Adrenal gland (tissue), 12 donors: ENCODE measurements around the gene BIRC7. TPM values are rescaled to one million over a fixed set of nuclear protein-coding genes. Genes with fewer than 3 reads are reported as not detected.

ENCODE experiments used
- DNase-seq, 7 donors: peaks; one replicate each; pipeline ENCODE4 v3.0.0-alpha.2; 2019 to 2020
- H3K27ac ChIP-seq, 5 donors: fragments of 200-600 bp; sonication (generic) in 4 of 5; 1 replicate in 3 of 5; 2 replicates in 2 of 5; pipeline versions ENCODE4 v1.5.1 to v1.8.0; 2016 to 2020; ENCODE audit warnings: mild to moderate bottlenecking in 1 of 5
- H3K27me3 ChIP-seq: fragments of 200-600 bp; 2 replicates; pipeline ENCODE4 v1.8.0; 2021
- H3K36me3 ChIP-seq, 2 donors: fragments of 200-600 bp; replicated peaks in 1 of 2; 1 replicate in 1 of 2; 2 replicates in 1 of 2; pipeline versions ENCODE4 v1.5.1 to v1.8.0; 2018 to 2022
- H3K4me1 ChIP-seq, 2 donors: fragments of 200-600 bp; replicated peaks in 1 of 2; 1 replicate in 1 of 2; 2 replicates in 1 of 2; pipeline versions ENCODE4 v1.5.1 to v1.8.0; 2018 to 2021
- H3K4me3 ChIP-seq, 4 donors: fragments of 200-600 bp; sonication (generic) in 3 of 4; one replicate each; pipeline ENCODE4 v1.5.1; 2016 to 2018
- H3K9me3 ChIP-seq, 3 donors: fragments of 200-600 bp; sonication (generic) in 1 of 3; replicated peaks in 1 of 3; 1 replicate in 2 of 3; 2 replicates in 1 of 3; pipeline versions ENCODE4 v1.5.1 to v1.8.0; 2016 to 2021
- CTCF ChIP-seq, 6 experiments: fragments of 450-650 bp in 4 of 6; fragments of 200-600 bp in 2 of 6; sonication (generic) in 1 of 6; IDR thresholded peaks; 1 replicate in 5 of 6; 2 replicates in 1 of 6; pipeline versions ENCODE4 v1.5.1 to v1.8.0; 2016 to 2021; ENCODE audit warnings: antibody characterized with exemption in 6 of 6, mild to moderate bottlenecking in 2 of 6, moderate library complexity in 1 of 6
- POLR2A ChIP-seq, 2 donors: fragments of 450-650 bp; IDR thresholded peaks; one replicate each; pipeline ENCODE4 v1.6.1; 2017; ENCODE audit warnings: antibody characterized with exemption in 2 of 2, mild to moderate bottlenecking in 2 of 2, moderate library complexity in 1 of 2
- WGBS, 4 donors: extraction: QIAGEN DNeasy Blood & Tissue Kit in 2 of 4; methylation state at CpG; one replicate each; pipeline versions ENCODE4 v1.1.5 to v1.1.7; 2013 to 2017; 5-methylcytosine and 5-hydroxymethylcytosine counted together
- intact Hi-C, 2 donors: fragments of 100-400 bp; cut with DNase I; formaldehyde crosslinking; loops; one replicate each; pipeline versions ENCODE4 v1.14.1 to v1.15.0; 2022 to 2023
- polyA plus RNA-seq, 3 donors: library from polyadenylated mRNA; stranded (reverse); fragments of 200-250 nt in 2 of 3; fragments of 350-450 nt in 1 of 3; fragmentation: Illumina TruSeq in 1 of 3; extraction: RNeasy Lipid Tissue Mini Kit (QIAGEN cat#74804) in 1 of 3; gene quantifications; one replicate each; pipeline ENCODE4 v1.2.3, GENCODE V29; 2013 to 2014
- total RNA-seq, 9 donors: library from RNA; depleted of rRNA in 4 of 9; stranded (reverse); fragments of >200 nt in 4 of 9; fragments of 120-200 nt in 1 of 9; fragmentation: NEBNext Ultra II Directional in 1 of 9; extraction: Animal tissue kit (Norgen Biotek cat#: 25700) in 1 of 9; gene quantifications; one replicate each; pipeline versions ENCODE4 v1.1.0 to v1.2.4, GENCODE V29; 2013 to 2023
- donor health status: healthy with polysubstance abuse.
- donor health status: Bipolar disorder and iron deficiency.
- donor health status: DM: yes; HTN: yes; CAD: no.
- donor health status: DM: no; HTN: no; CAD: no.
- donor health status: DM: no; HTN: no; CAD: no.
- donor health status: DM: yes; HTN: yes; CAD: no.

Gene BIRC7
- total and polyA plus RNA-seq, 12 donors: 0.28 to 117 (median 1.1) TPM; not detected in 5

GRCh38 chr20:63206878-63207277 lies 28.8 kb upstream of the BIRC7 start:
- H3K36me3 ChIP-seq: peaks cover 0 to 76% of the 10 kb centered on the region in 2 donors
- peak overlapping the region in 3 of 5 donors; percentile 21 to 79 (median 38) for H3K27ac ChIP-seq
- no peak overlapping the region for H3K4me3 ChIP-seq
- H3K9me3 ChIP-seq: no peaks in the 10 kb centered on the region
- peaks cover 6 to 24% of the 10 kb centered on the region in 2 donors for H3K4me1 ChIP-seq
- TF ChIP-seq POLR2A (IDR thresholded peaks at IDR 0.05) (peak in 1 of 2 donors; percentile 34), CTCF (IDR thresholded peaks at IDR 0.05) (no peak)
- DNase-seq: peak in 6 of 7 donors; percentile 63 to 88 (median 82)
- intact Hi-C loops: no loop called here
- WGBS, 4 donors: 37 to 48% (median 47%) methylated on average over 7 to 11 of the region's 11 CpGs
- H3K27me3 ChIP-seq: no peaks in the 10 kb centered on the region

GRCh38 chr20:63208346-63208909 lies 27.3 kb upstream of the BIRC7 start:
- peaks cover 6 to 32% of the 10 kb centered on the region in 2 donors for H3K4me1 ChIP-seq
- no peak overlapping the region for H3K4me3 ChIP-seq
- peaks cover 0 to 76% of the 10 kb centered on the region in 2 donors for H3K36me3 ChIP-seq
- H3K27ac ChIP-seq: no peak overlapping the region
- H3K9me3 ChIP-seq: no peaks in the 10 kb centered on the region
- TF ChIP-seq POLR2A (IDR thresholded peaks at IDR 0.05): no peak
- TF ChIP-seq CTCF (IDR thresholded peaks at IDR 0.05): no peak
- intact Hi-C loops: no loop called here
- peak in 1 of 7 donors; percentile 8 for DNase-seq
- no peaks in the 10 kb centered on the region for H3K27me3 ChIP-seq
- WGBS, 4 donors: 79 to 89% (median 85%) methylated on average over 5 to 6 of the region's 6 CpGs

- Histone ChIP-seq H3K9me3 (no peaks in the 10 kb centered on the region), H3K36me3 (peaks cover 0 to 71% of the 10 kb centered on the region in 2 donors), H3K4me1 (peaks cover 11 to 43% of the 10 kb centered on the region in 2 donors), H3K27me3 (no peaks in the 10 kb centered on the region), H3K4me3 (no peak overlapping the region), H3K27ac (no peak overlapping the region)
- DNase-seq: no peak
- 70 to 88% (median 85%) methylated on average over 11 of the region's 11 CpGs for WGBS, 4 donors
- TF ChIP-seq POLR2A (IDR thresholded peaks at IDR 0.05) (no peak), CTCF (IDR thresholded peaks at IDR 0.05) (no peak)
- intact Hi-C loops: no loop called here
Measured at GRCh38 chr20:63210011-63210605, 25.6 kb upstream of the BIRC7 start.

GRCh38 chr20:63212393-63212730 lies 23.3 kb upstream of the BIRC7 start:
- intact Hi-C loops: no loop called here
- DNase-seq: no peak
- Histone ChIP-seq H3K4me3 (no peak overlapping the region), H3K4me1 (peaks cover 6 to 36% of the 10 kb centered on the region in 2 donors), H3K27ac (no peak overlapping the region), H3K27me3 (no peaks in the 10 kb centered on the region), H3K36me3 (peaks cover 0 to 64% of the 10 kb centered on the region in 2 donors), H3K9me3 (no peaks in the 10 kb centered on the region)
- WGBS, 4 donors: 73 to 76% (median 75%) methylated on average over 5 of the region's 5 CpGs
- no peak for TF ChIP-seq POLR2A (IDR thresholded peaks at IDR 0.05)

- no peaks in the 10 kb centered on the region for H3K9me3 ChIP-seq
- no peaks in the 10 kb centered on the region for H3K27me3 ChIP-seq
- H3K4me1 ChIP-seq: peaks cover 6 to 32% of the 10 kb centered on the region in 2 donors
- no peak overlapping the region for H3K4me3 ChIP-seq
- TF ChIP-seq POLR2A (IDR thresholded peaks at IDR 0.05): no peak
- TF ChIP-seq CTCF (IDR thresholded peaks at IDR 0.05): no peak
- intact Hi-C loops: no loop called here
- H3K27ac ChIP-seq: no peak overlapping the region
- peaks cover 0 to 60% of the 10 kb centered on the region in 2 donors for H3K36me3 ChIP-seq
- DNase-seq: no peak
- WGBS, 4 donors: 83 to 91% (median 86%) methylated on average over 5 of the region's 5 CpGs
Measured at GRCh38 chr20:63212792-63213191, 22.9 kb upstream of the BIRC7 start.
